LNCAP (cell line): ENCODE results near the gene KDM5A.

ENCODE experiments used
- TF ChIP-seq, protein P1 (sequence below): fragments of 450-650 bp; IDR thresholded peaks from 2 replicates; pipeline ENCODE4 v1.5.1; 2017; ENCODE audit warnings: mild to moderate bottlenecking

The KDM5A gene

DNA sequence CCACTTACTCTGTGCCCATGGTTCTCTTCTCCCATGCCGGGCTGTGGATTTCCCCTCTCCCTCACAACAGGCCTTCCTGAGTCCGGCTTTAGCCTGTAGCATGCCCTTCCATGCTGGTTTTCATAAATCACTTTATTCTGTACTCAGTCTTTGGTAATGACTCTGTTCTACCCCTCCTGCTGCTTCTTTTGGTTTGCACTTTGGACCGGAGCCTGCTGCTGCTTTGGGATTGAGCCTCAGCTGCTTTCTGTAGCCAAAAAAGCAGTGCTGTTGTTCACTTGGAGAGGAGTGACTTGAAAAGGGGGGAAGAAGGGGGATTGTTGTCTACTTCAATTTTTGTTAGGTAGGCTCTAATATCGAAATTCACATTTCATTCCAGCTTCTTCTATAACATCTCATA lies 118.0 kb downstream of the KDM5A start:
- TF ChIP-seq, protein P1, sequence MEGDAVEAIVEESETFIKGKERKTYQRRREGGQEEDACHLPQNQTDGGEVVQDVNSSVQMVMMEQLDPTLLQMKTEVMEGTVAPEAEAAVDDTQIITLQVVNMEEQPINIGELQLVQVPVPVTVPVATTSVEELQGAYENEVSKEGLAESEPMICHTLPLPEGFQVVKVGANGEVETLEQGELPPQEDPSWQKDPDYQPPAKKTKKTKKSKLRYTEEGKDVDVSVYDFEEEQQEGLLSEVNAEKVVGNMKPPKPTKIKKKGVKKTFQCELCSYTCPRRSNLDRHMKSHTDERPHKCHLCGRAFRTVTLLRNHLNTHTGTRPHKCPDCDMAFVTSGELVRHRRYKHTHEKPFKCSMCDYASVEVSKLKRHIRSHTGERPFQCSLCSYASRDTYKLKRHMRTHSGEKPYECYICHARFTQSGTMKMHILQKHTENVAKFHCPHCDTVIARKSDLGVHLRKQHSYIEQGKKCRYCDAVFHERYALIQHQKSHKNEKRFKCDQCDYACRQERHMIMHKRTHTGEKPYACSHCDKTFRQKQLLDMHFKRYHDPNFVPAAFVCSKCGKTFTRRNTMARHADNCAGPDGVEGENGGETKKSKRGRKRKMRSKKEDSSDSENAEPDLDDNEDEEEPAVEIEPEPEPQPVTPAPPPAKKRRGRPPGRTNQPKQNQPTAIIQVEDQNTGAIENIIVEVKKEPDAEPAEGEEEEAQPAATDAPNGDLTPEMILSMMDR: no peak

DNA sequence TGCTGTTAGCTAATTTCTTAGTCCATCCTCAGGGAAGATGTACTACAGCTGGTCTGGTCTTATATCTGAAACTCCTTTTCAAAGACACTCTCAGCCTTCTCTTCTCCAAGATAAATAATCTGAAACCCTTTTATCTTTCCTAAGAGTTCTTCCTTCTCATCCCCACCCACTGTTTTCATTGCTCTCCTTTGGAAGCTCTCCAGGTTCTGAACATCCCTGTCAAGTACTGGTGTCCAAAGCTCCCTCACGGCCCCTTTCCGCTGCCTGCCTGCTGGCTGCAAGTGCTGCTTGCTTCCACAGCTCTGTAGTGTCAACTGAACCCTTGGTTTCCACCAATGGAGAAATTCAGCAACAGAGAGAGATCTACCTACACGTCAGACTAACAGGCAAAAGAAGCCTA lies 119.9 kb downstream of the KDM5A start:
- TF ChIP-seq, protein P1: no peak

DNA sequence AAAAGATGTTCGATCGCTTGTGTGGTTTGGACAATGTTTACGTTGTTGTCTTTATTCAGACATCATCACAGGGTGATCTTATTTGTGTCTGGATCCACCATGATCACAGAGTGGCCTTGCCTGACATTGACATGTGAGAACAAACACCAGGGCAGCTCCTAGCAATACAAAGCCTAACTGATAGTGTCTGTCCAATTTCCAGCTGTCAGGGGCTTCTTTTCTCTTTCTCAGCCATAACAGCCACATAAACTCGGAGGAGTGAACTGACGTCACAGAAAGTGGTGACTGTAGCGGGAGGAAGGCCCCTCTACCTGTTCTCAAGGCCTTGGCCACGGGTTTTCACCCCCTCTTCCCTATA lies 120.7 kb downstream of the KDM5A start:
- TF ChIP-seq, protein P1: no peak

DNA sequence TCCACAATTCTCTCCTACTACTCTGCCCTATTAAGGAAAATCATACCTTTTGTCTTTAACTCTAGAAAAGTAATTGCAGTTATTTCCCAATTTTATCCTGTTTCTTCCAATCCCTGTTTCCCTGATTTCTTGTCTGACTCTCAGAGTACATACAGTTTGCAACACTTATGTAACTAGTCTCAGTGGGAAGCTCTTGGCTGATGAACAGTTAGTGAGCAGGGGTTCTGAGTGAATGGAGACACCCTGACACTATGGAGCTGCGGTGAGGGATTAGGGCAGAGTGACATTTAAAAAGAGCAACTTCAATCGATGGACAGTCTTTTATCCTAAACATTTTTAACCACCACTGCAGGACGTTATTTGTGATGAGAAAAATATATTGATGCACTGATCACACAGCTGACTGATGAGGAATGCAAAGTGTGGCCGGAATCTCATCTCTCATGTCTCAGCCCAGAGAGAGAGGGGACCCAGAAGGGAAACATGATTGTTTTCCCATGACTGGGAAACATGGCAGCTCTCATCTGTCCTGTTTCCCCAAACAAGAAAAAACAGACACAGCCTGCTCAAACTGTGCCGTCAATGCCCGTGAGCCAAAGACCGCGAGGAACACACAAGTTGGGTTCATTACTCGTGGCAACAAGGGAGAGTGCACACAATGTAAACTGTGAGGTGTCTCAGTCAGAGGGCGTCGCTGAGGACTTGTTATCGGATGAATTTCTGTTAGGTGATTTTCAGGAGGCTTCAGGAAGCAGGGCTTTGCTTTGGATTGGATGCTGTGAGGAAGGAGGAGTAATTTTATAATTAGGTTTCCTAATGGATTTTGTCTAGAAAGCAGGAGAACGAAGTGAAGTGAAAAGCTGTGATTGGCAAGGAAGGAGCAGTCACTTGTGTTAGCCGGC lies 121.3 kb downstream of the KDM5A start:
- TF ChIP-seq, protein P1: no peak

DNA sequence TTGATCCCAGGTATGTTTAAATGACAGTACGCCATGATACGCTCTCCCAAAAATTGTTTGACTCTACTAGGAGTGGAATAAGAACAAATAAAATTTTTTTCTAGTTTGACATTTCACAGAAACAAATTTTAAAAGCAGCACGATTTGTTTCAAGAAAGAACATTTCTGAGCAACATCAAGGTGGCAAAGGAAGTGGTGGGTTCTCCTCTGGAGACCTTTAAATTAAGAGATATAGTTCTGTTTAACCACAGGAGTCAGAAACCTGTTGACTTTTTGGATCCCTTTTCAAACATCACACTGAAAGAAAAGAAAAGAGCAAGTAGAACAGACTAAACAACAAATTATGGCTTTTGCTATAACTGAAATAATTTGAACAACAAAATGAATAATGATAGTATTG lies 124.0 kb downstream of the KDM5A start:
- TF ChIP-seq, protein P1: no peak

GRCh38 chr12:264269-264668 lies 124.9 kb downstream of the KDM5A start:
- TF ChIP-seq, protein P1: no peak

GRCh38 chr12:263574-263973 lies 125.5 kb downstream of the KDM5A start:
- TF ChIP-seq, protein P1: no peak
